ENCODE data around the gene SH3BP4.

DNA sequence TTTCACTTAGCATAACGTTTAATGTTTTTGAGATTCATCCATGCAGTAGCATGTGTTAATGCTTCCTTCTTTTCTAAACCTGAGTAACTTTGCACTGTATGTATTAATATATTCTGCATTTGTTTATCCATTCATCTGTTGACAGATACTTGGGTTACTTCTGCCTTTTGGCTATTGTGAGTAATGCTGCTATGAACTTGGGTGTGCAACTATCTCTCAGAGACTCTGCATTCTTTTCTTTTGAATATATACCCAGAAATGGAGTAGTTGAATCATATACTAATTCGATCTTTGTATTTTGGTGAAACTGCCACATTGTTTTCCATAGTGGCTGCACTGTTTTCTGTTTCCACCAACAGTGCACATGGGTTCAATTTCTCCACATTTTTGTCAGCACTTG is 128.3 kb downstream of the SH3BP4 start:
- TF ChIP-seq, protein P1, sequence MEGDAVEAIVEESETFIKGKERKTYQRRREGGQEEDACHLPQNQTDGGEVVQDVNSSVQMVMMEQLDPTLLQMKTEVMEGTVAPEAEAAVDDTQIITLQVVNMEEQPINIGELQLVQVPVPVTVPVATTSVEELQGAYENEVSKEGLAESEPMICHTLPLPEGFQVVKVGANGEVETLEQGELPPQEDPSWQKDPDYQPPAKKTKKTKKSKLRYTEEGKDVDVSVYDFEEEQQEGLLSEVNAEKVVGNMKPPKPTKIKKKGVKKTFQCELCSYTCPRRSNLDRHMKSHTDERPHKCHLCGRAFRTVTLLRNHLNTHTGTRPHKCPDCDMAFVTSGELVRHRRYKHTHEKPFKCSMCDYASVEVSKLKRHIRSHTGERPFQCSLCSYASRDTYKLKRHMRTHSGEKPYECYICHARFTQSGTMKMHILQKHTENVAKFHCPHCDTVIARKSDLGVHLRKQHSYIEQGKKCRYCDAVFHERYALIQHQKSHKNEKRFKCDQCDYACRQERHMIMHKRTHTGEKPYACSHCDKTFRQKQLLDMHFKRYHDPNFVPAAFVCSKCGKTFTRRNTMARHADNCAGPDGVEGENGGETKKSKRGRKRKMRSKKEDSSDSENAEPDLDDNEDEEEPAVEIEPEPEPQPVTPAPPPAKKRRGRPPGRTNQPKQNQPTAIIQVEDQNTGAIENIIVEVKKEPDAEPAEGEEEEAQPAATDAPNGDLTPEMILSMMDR (IDR thresholded peaks at IDR 0.05; ENCODE audit: low read depth, low read length) = no peak
- no peak for TF ChIP-seq EZH2phosphoT487 (IDR thresholded peaks at IDR 0.05; ENCODE audit: low read depth)
